H9 (cell line): ENCODE results near the gene ADAM11. TPM values are rescaled to one million over a fixed set of nuclear protein-coding genes. Genes with fewer than 3 reads are reported as not detected.
A peak's percentile ranks its signal among the peaks of the same experiment; 100 is the strongest.

Source experiments
- DNase-seq: peaks from one replicate; pipeline ENCODE4 v3.0.0-alpha.2; 2017
- H2AFZ ChIP-seq: one replicate; pipeline ENCODE4 v1.6.1; 2013; ENCODE audit warnings: mild to moderate bottlenecking, low read length, control low read depth, moderate library complexity
- H2AK5ac ChIP-seq: 2 replicates; pipeline ENCODE4 v1.6.1; 2013; ENCODE audit warnings: low read length, control low read depth, mixed read lengths; ENCODE audit not compliant: insufficient read length
- H2BK120ac ChIP-seq: one replicate; pipeline ENCODE4 v1.6.1; 2013; ENCODE audit warnings: low read depth, mild to moderate bottlenecking, low read length, control low read depth, inconsistent platforms; ENCODE audit not compliant: poor library complexity, severe bottlenecking
- H2BK12ac ChIP-seq: 2 replicates; pipeline ENCODE4 v1.6.1; 2013; ENCODE audit warnings: low read length, control low read depth, mixed read lengths, low read depth; ENCODE audit not compliant: insufficient read length
- H2BK15ac ChIP-seq: 2 replicates; pipeline ENCODE4 v1.6.1; 2013; ENCODE audit warnings: low read depth, low read length, control low read depth
- H2BK20ac ChIP-seq: one replicate; pipeline ENCODE4 v1.6.1; 2013; ENCODE audit warnings: low read depth, mild to moderate bottlenecking, low read length, control low read depth, inconsistent platforms; ENCODE audit not compliant: poor library complexity, severe bottlenecking
- H2BK5ac ChIP-seq: 2 replicates; pipeline ENCODE4 v1.6.1; 2013; ENCODE audit warnings: low read length, control low read depth, mixed read lengths; ENCODE audit not compliant: insufficient read length
- H3K14ac ChIP-seq: 2 replicates; pipeline ENCODE4 v1.6.1; 2013; ENCODE audit warnings: low read length, control low read depth; ENCODE audit not compliant: insufficient read depth
- H3K18ac ChIP-seq: 2 replicates; pipeline ENCODE4 v1.6.1; 2013; ENCODE audit warnings: low read depth, mild to moderate bottlenecking, mixed read lengths, low read length, control low read depth; ENCODE audit not compliant: insufficient read length
- H3K23ac ChIP-seq: 2 replicates; pipeline ENCODE4 v1.6.1; 2013; ENCODE audit warnings: low read length, control low read depth, mixed read lengths, low read depth; ENCODE audit not compliant: insufficient read length
- H3K23me2 ChIP-seq: 2 replicates; pipeline ENCODE4 v1.6.1; 2013; ENCODE audit warnings: low read depth, mild to moderate bottlenecking, mixed read lengths, low read length, control low read depth; ENCODE audit not compliant: insufficient read length, poor library complexity, severe bottlenecking
- H3K27ac ChIP-seq: 2 replicates; pipeline ENCODE4 v1.5.1; 2013; ENCODE audit warnings: low read length, control low read depth, mixed read lengths, low read depth; ENCODE audit not compliant: insufficient read length
- H3K27me3 ChIP-seq: 2 replicates; pipeline ENCODE4 v1.6.1; 2013; ENCODE audit warnings: low read length, control low read depth, inconsistent platforms; ENCODE audit not compliant: insufficient read depth
- H3K4ac ChIP-seq: 2 replicates; pipeline ENCODE4 v1.6.1; 2013; ENCODE audit warnings: low read depth, mild to moderate bottlenecking, control low read depth, inconsistent platforms, low read length, moderate library complexity
- H3K4me1 ChIP-seq: 2 replicates; pipeline ENCODE4 v1.6.1; 2013; ENCODE audit warnings: low read length, control low read depth, inconsistent platforms; ENCODE audit not compliant: insufficient read depth
- H3K4me2 ChIP-seq: 2 replicates; pipeline ENCODE4 v1.6.1; 2013; ENCODE audit warnings: low read length, control low read depth, mixed read lengths; ENCODE audit not compliant: insufficient read length, insufficient read depth
- H3K56ac ChIP-seq: 2 replicates; pipeline ENCODE4 v1.6.1; 2013; ENCODE audit warnings: low read depth, mild to moderate bottlenecking, mixed read lengths, low read length, control low read depth; ENCODE audit not compliant: insufficient read length
- H3K79me1 ChIP-seq: 2 replicates; pipeline ENCODE4 v1.6.1; 2013; ENCODE audit warnings: low read depth, mild to moderate bottlenecking, moderate library complexity, low read length, control low read depth, inconsistent platforms; ENCODE audit not compliant: insufficient read depth, poor library complexity, severe bottlenecking
- H3K79me2 ChIP-seq: 2 replicates; pipeline ENCODE4 v1.6.1; 2013; ENCODE audit warnings: low read length, control low read depth, inconsistent platforms; ENCODE audit not compliant: insufficient read depth
- H3K9ac ChIP-seq: 2 replicates; pipeline ENCODE4 v1.6.1; 2013; ENCODE audit warnings: low read length, control low read depth, mixed read lengths; ENCODE audit not compliant: insufficient read length; ENCODE audit errors: extremely low read depth
- H3K9me3 ChIP-seq: one replicate; pipeline ENCODE4 v1.6.1; 2013; ENCODE audit warnings: low read depth, low read length, inconsistent platforms; ENCODE audit not compliant: control insufficient read depth
- H3T11ph ChIP-seq: one replicate; pipeline ENCODE4 v1.6.1; 2013; ENCODE audit warnings: mild to moderate bottlenecking, low read length, control low read depth, inconsistent platforms
- H4K20me1 ChIP-seq: one replicate; pipeline ENCODE4 v1.6.1; 2013; ENCODE audit not compliant: control insufficient read depth, insufficient read length, insufficient read depth
- H4K5ac ChIP-seq: 2 replicates; pipeline ENCODE4 v1.6.1; 2013; ENCODE audit warnings: low read depth, mild to moderate bottlenecking, mixed read lengths, low read length, control low read depth; ENCODE audit not compliant: insufficient read length
- H4K8ac ChIP-seq: replicated peaks from 2 replicates; pipeline ENCODE4 v1.6.1; 2013; ENCODE audit warnings: low read length, control low read depth, mixed read lengths, low read depth; ENCODE audit not compliant: insufficient read length
- H4K91ac ChIP-seq: 2 replicates; pipeline ENCODE4 v1.6.1; 2013; ENCODE audit warnings: low read depth, mild to moderate bottlenecking, moderate library complexity, mixed read lengths, low read length, control low read depth; ENCODE audit not compliant: insufficient read length
- H3K27ac Mint-ChIP-seq, 3 experiments: 2 replicates in 2 of 3; 3 replicates in 1 of 3; pipeline ENCODE4 v1.8.0; 2020 to 2021; ENCODE audit warnings: mixed read lengths in 3 of 3, mild to moderate bottlenecking in 1 of 3, moderate library complexity in 1 of 3
- H3K27me3 Mint-ChIP-seq: 2 replicates; pipeline ENCODE4 v1.8.0; 2021; ENCODE audit warnings: low read depth, mild to moderate bottlenecking, moderate library complexity, mixed read lengths
- H3K36me3 Mint-ChIP-seq, 3 experiments: 2 replicates in 2 of 3; 3 replicates in 1 of 3; pipeline ENCODE4 v1.8.0; 2020 to 2021; ENCODE audit warnings: low read depth in 3 of 3, mixed read lengths in 3 of 3; ENCODE audit not compliant: insufficient read depth in 1 of 3
- H3K4me1 Mint-ChIP-seq, 2 experiments: 2 replicates each; pipeline ENCODE4 v1.8.0; 2020; ENCODE audit warnings: mixed read lengths in 2 of 2
- H3K4me3 Mint-ChIP-seq, 2 experiments: 2 replicates in 1 of 2; 3 replicates in 1 of 2; pipeline ENCODE4 v1.8.0; 2020 to 2021; ENCODE audit warnings: mild to moderate bottlenecking in 2 of 2, mixed read lengths in 2 of 2, moderate library complexity in 1 of 2
- H3K9me3 Mint-ChIP-seq, 2 experiments: 2 replicates in 1 of 2; 3 replicates in 1 of 2; pipeline ENCODE4 v1.8.0; 2020; ENCODE audit warnings: mild to moderate bottlenecking in 2 of 2, mixed read lengths in 2 of 2, moderate library complexity in 1 of 2
- WGBS: extraction: QIAGEN DNeasy Blood & Tissue Kit; methylation state at CpG from one replicate; pipeline ENCODE4 v1.1.7; 2013; ENCODE audit warnings: missing lambda C conversion rate, low lambda C conversion rate, mixed read lengths; ENCODE audit not compliant: insufficient read length; ENCODE audit errors: extremely low coverage; 5-methylcytosine and 5-hydroxymethylcytosine counted together
- total RNA-seq: library from RNA; stranded (reverse); gene quantifications from 2 replicates; pipeline ENCODE4 v1.2.1, GENCODE V29; 2021
- TF ChIP-seq, protein P1 (sequence below): fragments of 200-600 bp; sonication (generic); conservative IDR thresholded peaks from 3 replicates; pipeline ENCODE4 v1.8.0; 2021; ENCODE audit warnings: antibody characterized with exemption, mild to moderate bottlenecking

The ADAM11 gene
- total RNA-seq, 1 experiment from 2014 or later = 4.6 TPM

DNA sequence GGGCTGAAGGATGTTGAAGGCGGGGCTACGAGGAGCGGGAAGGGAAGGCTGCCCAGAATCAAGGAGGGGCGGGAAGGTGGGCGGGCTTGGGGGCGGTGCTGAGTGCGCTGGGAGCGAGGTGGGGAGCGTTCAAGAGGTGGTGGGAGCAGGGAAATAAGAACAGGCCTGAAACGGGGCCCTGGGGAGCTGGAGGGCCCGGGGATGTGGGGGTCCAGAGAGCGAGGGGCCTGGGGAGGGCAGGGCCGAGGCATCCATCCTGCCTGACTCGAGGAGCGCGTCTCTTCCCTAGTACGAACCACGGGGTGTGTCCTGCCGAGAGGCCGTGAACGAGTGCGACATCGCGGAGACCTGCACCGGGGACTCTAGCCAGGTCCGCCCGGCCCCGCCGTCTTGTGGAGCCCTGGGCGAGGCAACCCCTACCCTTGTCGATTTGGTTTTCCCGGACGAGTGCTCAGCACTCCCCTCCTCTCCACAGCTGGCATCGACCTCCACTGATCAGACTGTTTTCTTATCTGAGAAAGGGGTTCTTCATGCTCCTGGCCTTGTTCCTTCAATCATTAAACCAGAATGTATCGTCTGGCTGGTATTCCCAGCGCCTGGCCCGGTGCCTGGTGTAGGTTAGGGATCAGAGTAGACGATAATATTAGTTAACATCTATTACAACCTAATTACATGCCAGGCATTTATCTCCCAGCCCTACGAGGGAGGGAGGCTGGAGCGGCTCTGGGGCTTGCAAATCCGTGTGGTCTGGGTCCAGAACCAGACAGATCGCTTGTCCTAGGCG is 17.2 kb downstream of the ADAM11 start:
- H4K8ac ChIP-seq = no peak overlapping the region
- no peak overlapping the region for H3K56ac ChIP-seq
- H3K9ac ChIP-seq = peak overlapping the region; percentile 31
- H3K79me1 ChIP-seq = no peaks in the 10 kb centered on the region
- H3K18ac ChIP-seq = peak overlapping the region; percentile 11
- no peak overlapping the region for H4K5ac ChIP-seq
- TF ChIP-seq, protein P1, sequence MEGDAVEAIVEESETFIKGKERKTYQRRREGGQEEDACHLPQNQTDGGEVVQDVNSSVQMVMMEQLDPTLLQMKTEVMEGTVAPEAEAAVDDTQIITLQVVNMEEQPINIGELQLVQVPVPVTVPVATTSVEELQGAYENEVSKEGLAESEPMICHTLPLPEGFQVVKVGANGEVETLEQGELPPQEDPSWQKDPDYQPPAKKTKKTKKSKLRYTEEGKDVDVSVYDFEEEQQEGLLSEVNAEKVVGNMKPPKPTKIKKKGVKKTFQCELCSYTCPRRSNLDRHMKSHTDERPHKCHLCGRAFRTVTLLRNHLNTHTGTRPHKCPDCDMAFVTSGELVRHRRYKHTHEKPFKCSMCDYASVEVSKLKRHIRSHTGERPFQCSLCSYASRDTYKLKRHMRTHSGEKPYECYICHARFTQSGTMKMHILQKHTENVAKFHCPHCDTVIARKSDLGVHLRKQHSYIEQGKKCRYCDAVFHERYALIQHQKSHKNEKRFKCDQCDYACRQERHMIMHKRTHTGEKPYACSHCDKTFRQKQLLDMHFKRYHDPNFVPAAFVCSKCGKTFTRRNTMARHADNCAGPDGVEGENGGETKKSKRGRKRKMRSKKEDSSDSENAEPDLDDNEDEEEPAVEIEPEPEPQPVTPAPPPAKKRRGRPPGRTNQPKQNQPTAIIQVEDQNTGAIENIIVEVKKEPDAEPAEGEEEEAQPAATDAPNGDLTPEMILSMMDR = no peak
- H3K14ac ChIP-seq = no peak overlapping the region
- WGBS = no CpG with 5 or more reads among the region's 43 CpGs
- H3K23me2 ChIP-seq = peaks cover 10% of the 10 kb centered on the region
- no peak overlapping the region for H2BK15ac ChIP-seq
- H3K4me1 Mint-ChIP-seq = peaks cover 12 to 19% of the 10 kb centered on the region in 2 experiments; a peak in 3 of 4 replicates
- peaks cover 46% of the 10 kb centered on the region for H3K27me3 Mint-ChIP-seq
- no peak overlapping the region for H3K23ac ChIP-seq
- H4K91ac ChIP-seq = no peak overlapping the region
- no peaks in the 10 kb centered on the region for H3K9me3 ChIP-seq
- no peak overlapping the region for H2BK5ac ChIP-seq
- peak overlapping the region; percentile 47 for H3K4me2 ChIP-seq
- no peaks in the 10 kb centered on the region for H4K20me1 ChIP-seq
- DNase-seq = peak; percentile 100
- H3K27me3 ChIP-seq = peaks cover 4% of the 10 kb centered on the region; the same call in 1 of the 2 replicates
- H3K4me3 Mint-ChIP-seq = peak overlapping the region; percentile 72 to 88
- H3K4me1 ChIP-seq = no peaks in the 10 kb centered on the region; the same call in 1 of the 2 replicates
- H2BK20ac ChIP-seq = no peak overlapping the region
- H2BK12ac ChIP-seq = no peak overlapping the region
- H3K27ac Mint-ChIP-seq = no peak overlapping the region
- no peak overlapping the region for H2AFZ ChIP-seq
- no peaks in the 10 kb centered on the region for H3K79me2 ChIP-seq
- no peak overlapping the region for H3K4ac ChIP-seq
- H3T11ph ChIP-seq = no peak overlapping the region
- no peaks in the 10 kb centered on the region for H3K36me3 Mint-ChIP-seq
- H2BK120ac ChIP-seq = no peak overlapping the region
- no peaks in the 10 kb centered on the region for H3K9me3 Mint-ChIP-seq
- no peak overlapping the region for H3K27ac ChIP-seq
- no peak overlapping the region for H2AK5ac ChIP-seq
